Cortex of kidney (tissue), 1 donor: ENCODE results near the gene SH3BGRL3.
"Not testable (repeated sequence)": the region's sequence is repeated elsewhere in the genome, so short reads cannot be mapped to it uniquely, and the experiment has no call there.

Source experiments
- DNase-seq: peaks from one replicate; lab custom pipeline; 2025; lab: John Stamatoyannopoulos, UW

The SH3BGRL3 gene

DNA sequence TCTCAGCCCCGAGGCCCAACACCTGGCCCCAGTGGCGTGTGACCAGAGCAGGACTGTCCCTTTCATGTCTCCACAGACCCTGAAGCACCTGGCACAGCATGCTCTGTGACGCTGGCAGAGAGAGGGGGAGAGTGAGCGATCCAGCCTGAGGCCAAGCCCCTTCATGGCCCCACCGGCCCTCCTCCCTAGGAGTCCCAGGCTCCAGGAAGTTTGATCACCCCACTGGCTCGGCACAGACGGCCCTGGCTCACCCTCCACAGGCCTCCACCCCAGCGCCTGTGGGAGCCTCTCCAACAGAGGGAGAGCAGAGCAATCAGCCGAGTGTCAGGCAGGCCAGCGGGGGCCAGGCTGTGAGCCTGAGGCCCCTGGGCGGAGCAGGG is 11.0 kb downstream of the SH3BGRL3 start:
- DNase-seq: no peak

- no peak for DNase-seq
Measured at GRCh38 chr1:26291433-26291832, 11.5 kb downstream of the SH3BGRL3 start.

DNA sequence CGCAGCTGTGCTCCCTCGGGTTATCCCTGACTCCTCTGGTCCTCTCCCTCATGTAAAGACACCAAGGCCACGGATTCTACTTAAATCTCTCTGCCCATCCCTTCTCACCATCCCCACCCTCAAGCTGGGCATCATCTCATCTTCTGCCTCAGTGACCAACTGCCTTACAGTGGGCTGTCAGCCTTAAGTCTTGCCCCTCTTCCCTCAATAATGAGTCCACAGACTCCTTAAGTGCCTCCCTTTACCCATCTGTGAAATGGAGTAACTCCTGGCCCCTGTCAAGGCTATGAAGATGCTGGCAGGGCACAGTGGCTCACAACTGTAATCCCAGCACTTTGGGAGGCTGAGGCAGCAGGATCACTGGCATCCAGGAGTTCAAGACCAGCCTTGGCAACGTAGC is 12.1 kb downstream of the SH3BGRL3 start:
- DNase-seq: no peak

- DNase-seq: not testable (repeated sequence)
Measured at GRCh38 chr1:26292735-26293134, 12.8 kb downstream of the SH3BGRL3 start.

GRCh38 chr1:26293911-26294463 is 14.1 kb downstream of the SH3BGRL3 start:
- no peak for DNase-seq

GRCh38 chr1:26295194-26296138 is 15.6 kb downstream of the SH3BGRL3 start:
- DNase-seq: no peak

DNA sequence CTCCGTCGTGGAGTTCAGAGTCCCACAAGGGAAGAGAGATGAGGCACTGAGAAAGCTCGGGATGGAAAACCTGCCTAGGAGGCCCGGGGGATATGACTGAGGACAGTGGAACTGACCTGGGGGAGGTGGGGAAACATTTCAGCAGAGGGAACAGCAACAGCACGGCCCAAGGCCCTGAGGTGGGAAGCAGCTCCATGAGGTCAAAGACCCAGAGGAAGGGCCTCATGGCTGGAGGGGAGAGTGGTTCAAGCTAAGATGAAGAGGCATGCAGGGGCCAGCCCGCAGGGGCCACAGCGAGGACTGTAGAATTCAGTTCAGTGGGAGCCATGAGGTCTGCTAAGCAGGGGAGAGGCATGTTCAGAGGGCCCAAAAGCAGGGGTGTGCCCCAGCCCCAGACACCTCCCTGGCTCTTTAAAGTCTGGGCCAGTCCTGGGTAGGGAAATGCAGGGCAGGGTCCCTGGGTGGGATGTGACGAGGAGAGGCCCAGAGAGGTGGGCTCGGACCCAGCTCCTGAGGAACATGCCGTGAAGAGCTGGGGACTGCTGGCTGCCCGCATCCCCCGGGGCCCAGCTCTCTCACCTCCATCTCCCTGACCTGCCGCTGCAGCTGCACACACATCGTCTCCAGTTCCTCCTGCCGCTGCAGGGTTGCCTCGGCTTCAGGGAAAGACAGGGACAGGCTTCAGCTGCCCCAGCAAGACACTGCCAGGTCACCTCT is 16.6 kb downstream of the SH3BGRL3 start:
- DNase-seq: no peak

DNA sequence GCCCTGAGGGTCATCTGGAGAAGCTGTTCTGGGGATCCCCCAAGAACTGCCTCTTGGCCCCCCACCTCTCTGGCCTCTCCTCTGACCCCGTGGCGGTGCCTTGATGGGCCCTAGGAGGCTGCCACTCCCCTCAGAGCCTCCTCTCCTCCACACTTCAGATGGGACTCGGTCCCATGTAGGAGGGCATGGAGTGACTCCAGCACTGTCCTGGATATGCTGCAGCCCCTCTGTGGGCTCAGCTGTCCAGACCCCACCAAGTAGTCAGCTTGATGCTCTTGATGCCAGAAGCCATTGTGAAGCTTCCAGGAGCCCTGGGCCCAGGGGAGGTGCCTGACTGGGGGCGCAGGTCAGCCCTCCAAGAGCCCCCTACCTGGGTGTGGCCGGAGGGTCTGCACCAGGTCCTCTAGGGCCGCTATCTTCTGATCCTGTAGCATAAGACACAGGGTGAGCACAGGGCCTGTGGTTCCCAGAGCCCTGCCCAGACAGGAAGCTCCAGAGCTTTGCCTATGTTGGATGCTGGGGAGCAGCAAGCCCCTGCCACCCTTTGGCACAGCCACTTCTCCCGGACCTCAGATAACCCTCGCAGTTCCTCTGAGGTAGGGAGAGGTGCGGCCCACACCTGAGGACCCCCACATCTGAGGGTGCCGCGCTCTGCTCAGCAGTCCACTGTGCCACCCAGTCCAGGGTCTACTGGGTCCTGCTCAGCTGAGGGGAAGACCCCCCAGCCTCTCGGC is 17.3 kb downstream of the SH3BGRL3 start:
- no peak for DNase-seq

- DNase-seq: no peak
Measured at GRCh38 chr1:26297791-26298124, 17.9 kb downstream of the SH3BGRL3 start.

DNA sequence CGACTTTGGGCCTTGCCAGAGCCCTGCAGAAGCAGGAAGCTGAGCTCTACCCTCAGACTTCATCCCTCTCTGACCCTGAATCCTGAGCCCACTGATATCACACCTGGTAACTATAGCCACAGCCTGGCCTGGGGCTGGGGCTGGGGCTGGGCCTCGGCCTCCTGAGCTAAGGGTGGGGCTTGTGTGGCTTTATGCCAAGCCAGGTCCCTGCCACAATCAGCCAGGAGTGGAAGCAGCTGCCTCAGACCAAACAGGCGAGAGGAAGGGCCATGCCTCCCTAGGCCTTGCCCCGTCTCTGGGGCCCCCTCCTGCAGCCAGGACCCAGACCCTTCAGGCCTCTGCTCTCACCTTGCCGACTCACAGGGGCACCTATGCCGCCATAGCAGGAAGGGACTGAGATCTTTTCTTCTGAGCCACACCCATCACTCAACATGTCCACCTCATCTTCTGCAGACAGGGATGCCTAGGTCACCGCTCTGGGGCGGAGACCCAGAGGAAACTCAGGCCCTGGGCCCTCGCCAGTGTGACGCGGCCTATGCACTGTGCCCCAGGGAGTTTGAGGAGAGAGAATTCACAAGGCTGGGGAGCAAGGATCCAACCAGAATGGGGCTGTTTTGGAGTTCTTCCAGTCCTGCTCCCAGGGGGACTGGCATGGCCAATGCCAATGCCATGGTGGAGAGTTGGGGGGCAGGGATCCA is 20.8 kb downstream of the SH3BGRL3 start:
- no peak for DNase-seq

GRCh38 chr1:26302733-26303405 is 23.0 kb downstream of the SH3BGRL3 start:
- no peak for DNase-seq

DNA sequence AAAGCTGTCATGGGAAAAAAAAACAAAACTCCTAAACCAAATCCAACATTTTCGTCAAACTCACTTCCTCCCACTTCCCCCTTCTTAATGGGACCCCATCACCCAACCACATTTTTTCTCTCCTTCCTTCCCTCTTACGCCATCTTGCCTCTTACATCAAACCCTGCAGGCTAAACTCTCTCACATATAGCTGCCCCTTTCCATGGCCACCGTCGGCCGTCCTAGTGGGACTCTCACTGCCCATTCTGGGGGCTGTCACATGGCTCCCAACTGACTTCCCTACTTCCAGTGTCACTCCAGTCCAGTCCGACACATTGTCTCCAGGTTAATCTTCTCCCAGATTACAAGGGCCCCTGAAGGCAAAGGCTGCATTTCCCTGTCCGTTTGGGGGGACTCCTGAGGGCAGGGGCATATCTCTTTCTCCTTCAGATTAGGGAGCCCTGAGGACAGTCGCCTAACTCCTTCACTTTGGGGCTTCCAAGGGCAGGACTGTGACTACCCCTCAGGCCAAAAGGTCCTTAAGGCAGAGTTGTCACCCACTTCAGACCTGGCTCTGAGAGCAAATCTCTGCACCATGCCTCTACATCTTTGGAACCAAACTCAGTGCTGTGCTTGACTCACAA is 25.9 kb downstream of the SH3BGRL3 start:
- no peak for DNase-seq

DNA sequence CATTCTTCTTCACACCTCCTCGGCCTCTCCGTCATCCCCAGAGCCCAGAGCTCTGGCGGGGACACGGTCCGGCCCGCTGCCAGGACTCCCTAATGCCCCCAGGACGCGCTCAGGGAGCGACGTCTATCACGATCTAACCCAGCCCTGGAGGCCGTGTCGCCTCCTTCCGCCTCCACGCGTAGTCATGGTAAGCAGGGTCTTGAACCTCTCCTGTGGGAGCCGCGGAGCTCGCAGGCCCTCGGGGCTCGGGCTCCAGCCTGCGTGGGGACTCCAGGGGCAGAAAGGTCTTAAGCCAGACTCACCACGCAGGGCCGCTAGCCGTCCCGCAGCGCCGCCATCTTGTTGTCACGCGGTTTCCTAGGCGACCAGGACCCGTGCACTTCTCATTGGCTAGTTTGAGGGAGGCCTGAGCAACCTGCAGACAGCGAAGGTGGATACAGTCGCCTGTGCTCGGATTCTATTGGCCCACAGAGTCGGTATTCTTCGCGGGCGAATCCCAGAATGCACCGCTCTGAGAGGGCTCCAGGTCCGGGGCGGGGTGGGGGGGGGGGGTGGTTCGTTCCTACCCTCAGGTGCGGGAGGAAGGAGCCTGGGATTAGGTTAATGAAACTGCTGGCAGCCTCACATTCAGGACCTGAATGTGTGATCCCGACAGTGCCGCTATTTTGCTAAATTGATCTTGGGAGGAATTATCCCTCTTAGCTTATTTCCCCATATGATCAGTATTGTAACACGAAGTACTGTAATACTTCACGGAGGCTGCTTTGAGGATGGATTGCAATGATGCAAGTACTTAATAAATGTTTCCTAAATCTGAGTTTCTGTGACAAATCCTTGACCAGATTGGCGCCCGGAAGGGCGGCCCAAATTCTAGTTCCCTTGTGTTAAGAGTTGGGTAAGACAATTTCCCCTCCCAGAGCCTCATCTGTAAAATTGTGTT is 26.7 kb downstream of the SH3BGRL3 start, which contains the start of gene UBXN11:
Gene UBXN11 (minus strand): TSS at position 347 of the 940 bp plus-strand sequence. CDS start 3,753 bp downstream, outside the sequence.
- no peak for DNase-seq

GRCh38 chr1:26307363-26307781 is 27.5 kb downstream of the SH3BGRL3 start:
- no peak for DNase-seq

DNA sequence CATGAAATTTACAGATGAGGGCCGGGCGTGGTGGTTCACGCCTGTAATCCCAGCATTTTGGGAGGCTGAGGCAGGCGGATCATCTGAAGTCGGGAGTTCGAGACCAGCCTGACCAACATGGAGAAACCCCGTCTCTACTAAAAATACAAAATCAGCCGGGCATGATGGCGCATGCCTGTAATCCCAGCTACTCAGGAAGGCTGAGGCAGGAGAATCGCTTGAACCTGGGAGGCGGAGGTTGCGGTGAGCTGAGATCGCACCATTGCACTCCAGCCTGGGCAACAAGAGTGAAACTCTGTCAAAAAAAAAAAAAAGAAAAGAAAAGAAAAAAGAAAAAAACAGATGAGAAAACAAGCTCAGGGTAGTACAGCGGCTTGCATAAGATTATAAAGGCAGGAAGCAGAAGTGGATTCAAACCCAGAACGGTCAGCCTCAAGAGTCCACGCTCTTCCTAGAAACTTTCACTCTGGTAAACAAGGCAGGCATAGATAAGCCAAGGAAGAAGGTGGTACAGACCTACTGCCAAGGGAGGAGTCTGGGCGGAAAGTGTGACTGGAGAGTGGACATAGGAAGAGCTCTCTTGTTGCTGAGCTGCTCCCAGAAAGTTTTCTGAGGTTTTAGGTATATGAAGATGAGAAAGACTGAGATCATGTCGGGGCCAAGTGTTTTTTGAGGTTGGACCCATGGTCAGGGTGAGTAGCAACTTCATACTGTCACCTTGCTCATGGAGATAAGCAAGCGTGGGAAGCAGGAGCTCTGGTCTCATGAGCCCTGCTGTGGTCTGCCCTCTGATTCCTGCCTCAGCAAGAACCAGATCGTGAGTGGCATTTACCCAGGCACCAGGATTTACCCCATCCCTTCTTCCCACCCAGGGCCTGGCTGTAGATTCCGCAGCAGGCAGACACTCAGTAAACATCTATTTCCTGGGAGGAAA is 28.3 kb downstream of the SH3BGRL3 start:
- DNase-seq: not testable (repeated sequence)

- DNase-seq: no peak
Measured at GRCh38 chr1:26314501-26314900, 34.6 kb downstream of the SH3BGRL3 start.

DNA sequence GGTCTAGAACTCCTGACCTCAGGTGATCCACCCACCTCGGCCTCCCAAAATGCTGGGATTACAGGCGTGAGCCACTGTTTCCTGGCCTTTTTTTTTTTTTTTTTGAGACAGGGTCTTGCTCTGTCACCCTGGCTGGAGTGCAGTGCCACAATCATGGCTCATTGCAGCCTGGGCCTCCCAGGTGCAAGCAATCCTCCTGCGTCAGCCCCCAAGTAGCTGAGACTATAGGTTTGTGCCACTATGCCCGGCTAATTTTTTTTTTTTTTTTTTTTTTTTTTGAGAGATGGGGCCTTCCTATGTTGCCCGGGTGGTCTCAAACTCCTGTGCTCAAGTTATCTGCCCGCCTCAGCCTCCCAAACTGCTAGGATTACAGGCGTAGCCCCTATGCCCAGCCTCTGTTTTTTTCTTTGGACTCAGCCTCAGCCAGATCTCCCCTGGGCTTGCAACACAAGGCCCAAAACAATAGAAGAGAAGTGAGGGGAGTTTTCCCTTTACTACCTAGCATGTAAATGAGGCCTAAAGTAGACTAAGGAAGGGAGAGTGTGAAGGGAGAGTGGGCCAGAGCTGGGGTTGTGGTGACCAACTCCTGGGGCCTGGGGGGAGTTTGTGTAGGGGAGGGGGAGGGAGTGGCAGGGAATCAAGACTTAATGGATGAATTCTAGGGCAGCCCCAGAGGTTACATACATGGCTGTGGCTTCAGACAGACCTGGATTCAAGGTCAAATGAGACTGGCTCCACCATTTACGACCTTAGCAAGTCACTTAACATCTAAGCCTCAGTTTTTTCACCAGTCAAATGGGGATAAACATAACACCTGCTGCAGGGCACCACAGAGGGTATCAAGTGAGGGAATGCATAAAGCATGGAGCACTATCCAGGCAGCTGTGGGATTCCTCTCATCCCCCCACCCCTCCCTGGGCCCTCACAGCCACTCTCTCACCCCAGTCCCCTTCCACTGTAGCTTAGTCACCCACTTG is 36.3 kb downstream of the SH3BGRL3 start:
- no peak for DNase-seq
